ENCODE data around the gene TXNRD2.

GRCh38 chr22:19878461-19879245, 63.0 kb downstream of the TXNRD2 start:
- no peak for TF ChIP-seq CTCF (IDR thresholded peaks at IDR 0.05; ENCODE audit: poor library complexity, severe bottlenecking)
- TF ChIP-seq REST (IDR thresholded peaks at IDR 0.05; ENCODE audit: borderline replicate concordance) = no peak
- no peak for TF ChIP-seq RAD21 (conservative IDR thresholded peaks at IDR 0.05)
- no peak for TF ChIP-seq POLR2AphosphoS5 (IDR thresholded peaks at IDR 0.05)
- TF ChIP-seq EP300 (conservative IDR thresholded peaks at IDR 0.05; ENCODE audit: poor library complexity, severe bottlenecking) = no peak
- no peak for TF ChIP-seq EZH2 (IDR thresholded peaks at IDR 0.05; ENCODE audit: borderline replicate concordance, insufficient read depth, low read length, poor library complexity, severe bottlenecking)
